HG02981 (cell line): ENCODE results near the gene LIME1.

Experiments
- ATAC-seq: cut with Tn5 transposase; IDR thresholded peaks from one replicate; pipeline ENCODE4 v1.9.1; 2021; ENCODE audit warnings: mild to moderate bottlenecking, moderate library complexity; ENCODE audit not compliant: unreplicated experiment

LIME1 gene

GRCh38 chr20:63696628-63697356 is 39.7 kb upstream of the LIME1 start, which contains the start of gene TNFRSF6B:
TSS of gene TNFRSF6B (plus strand) at chr20:63696652. CDS start at chr20:63696768, 116 bp downstream.
- ATAC-seq: no peak

GRCh38 chr20:63697357-63697867 is 39.1 kb upstream of the LIME1 start:
- ATAC-seq: no peak

GRCh38 chr20:63697868-63698545 is 38.5 kb upstream of the LIME1 start:
- ATAC-seq: no peak

GRCh38 chr20:63698739-63699465 is 37.6 kb upstream of the LIME1 start:
- no peak for ATAC-seq

- ATAC-seq: no peak
These were observed 36.8 kb upstream of the LIME1 start for GRCh38 chr20:63699466-63700198.

- ATAC-seq: no peak
These were observed 36.0 kb upstream of the LIME1 start for GRCh38 chr20:63700199-63701050.

GRCh38 chr20:63701051-63701328 is 35.5 kb upstream of the LIME1 start:
- no peak for ATAC-seq

GRCh38 chr20:63701329-63702035 is 35.0 kb upstream of the LIME1 start:
- ATAC-seq: no peak

- ATAC-seq: no peak
These were observed 34.3 kb upstream of the LIME1 start for GRCh38 chr20:63702036-63702665.

GRCh38 chr20:63702751-63703470 is 33.6 kb upstream of the LIME1 start:
- no peak for ATAC-seq

GRCh38 chr20:63703471-63703975 is 32.9 kb upstream of the LIME1 start:
- no peak for ATAC-seq

- no peak for ATAC-seq
These were observed 32.3 kb upstream of the LIME1 start for GRCh38 chr20:63703976-63704748.

GRCh38 chr20:63704749-63705117 is 31.7 kb upstream of the LIME1 start:
- no peak for ATAC-seq

GRCh38 chr20:63705232-63706026 is 31.0 kb upstream of the LIME1 start:
- no peak for ATAC-seq

- ATAC-seq: no peak
These were observed 30.3 kb upstream of the LIME1 start for GRCh38 chr20:63706027-63706695.
